Aorta (tissue), 5 donors: ENCODE measurements around the gene GCHFR. TPM values are rescaled to one million over a fixed set of nuclear protein-coding genes. Genes with fewer than 3 reads are reported as not detected.

Experiments
- ATAC-seq: fragments of 200-7000 bp; cut with Tn5 transposase; one replicate; pipeline ENCODE4 v1.9.1; 2022; ENCODE audit warnings: moderate library complexity; ENCODE audit not compliant: low FRiP score
- DNase-seq, 2 donors: peaks; one replicate each; pipeline ENCODE4 v3.0.0-alpha.2; 2020
- H3K27ac ChIP-seq, 2 donors: one replicate each; pipeline ENCODE4 v1.5.1; 2013; ENCODE audit warnings: low read length in 2 of 2, mild to moderate bottlenecking in 2 of 2, moderate library complexity in 2 of 2, control low read depth in 1 of 2, inconsistent platforms in 1 of 2, low read depth in 1 of 2
- H3K27me3 ChIP-seq, 2 donors: one replicate each; pipeline ENCODE4 v1.6.1; 2013; ENCODE audit warnings: control low read depth in 1 of 2, low read length in 1 of 2, mild to moderate bottlenecking in 1 of 2, moderate library complexity in 1 of 2; ENCODE audit not compliant: insufficient read depth in 2 of 2, control insufficient read depth in 1 of 2
- H3K36me3 ChIP-seq, 2 donors: one replicate each; pipeline ENCODE4 v1.6.1; 2013; ENCODE audit warnings: control low read depth in 1 of 2, low read length in 1 of 2, mild to moderate bottlenecking in 1 of 2; ENCODE audit not compliant: insufficient read depth in 2 of 2, control insufficient read depth in 1 of 2
- H3K4me1 ChIP-seq, 2 donors: one replicate each; pipeline ENCODE4 v1.6.1; 2013; ENCODE audit warnings: low read length in 2 of 2, control low read depth in 1 of 2, mild to moderate bottlenecking in 1 of 2, moderate library complexity in 1 of 2; ENCODE audit not compliant: insufficient read depth in 2 of 2, control insufficient read depth in 1 of 2
- H3K4me3 ChIP-seq, 2 donors: one replicate each; pipeline ENCODE4 v1.5.1; 2013; ENCODE audit warnings: low read length in 2 of 2, control low read depth in 1 of 2, mild to moderate bottlenecking in 1 of 2
- H3K9me3 ChIP-seq: one replicate; pipeline ENCODE4 v1.6.1; 2013; ENCODE audit warnings: mild to moderate bottlenecking, low read length; ENCODE audit not compliant: control insufficient read depth
- WGBS, 2 donors: extraction: QIAGEN DNeasy Blood & Tissue Kit; methylation state at CpG; one replicate each; pipeline ENCODE4 v1.1.7; 2013; 5-methylcytosine and 5-hydroxymethylcytosine counted together
- intact Hi-C, 2 donors: fragments of 100-400 bp; cut with DNase I; formaldehyde crosslinking; loops; one replicate each; pipeline versions ENCODE4 v1.14.2 to v1.15.0; 2022
- polyA plus RNA-seq, 2 donors: library from polyadenylated mRNA; stranded (reverse); fragments of 200-250 nt; gene quantifications; one replicate each; pipeline ENCODE4 v1.2.3, GENCODE V29; 2013
- total RNA-seq, 2 donors: library from RNA; stranded (reverse); fragmentation: NEBNext Ultra II Directional; extraction: Animal tissue kit (Norgen Biotek cat#: 25700); gene quantifications; one replicate each; pipeline ENCODE4 v1.2.1, GENCODE V29; 2021
- donor health status: healthy with polysubstance abuse.
- donor health status: Bipolar disorder and iron deficiency.
- donor health status: DM: no; HTN: no; CAD: no.
- donor health status: DM: no; HTN: no; CAD: no.
- donor health status: DM: yes; HTN: yes; CAD: no.

The GCHFR gene
- total and polyA plus RNA-seq, 4 donors, result 4.5 to 48.2 (median 14.3) TPM

DNA sequence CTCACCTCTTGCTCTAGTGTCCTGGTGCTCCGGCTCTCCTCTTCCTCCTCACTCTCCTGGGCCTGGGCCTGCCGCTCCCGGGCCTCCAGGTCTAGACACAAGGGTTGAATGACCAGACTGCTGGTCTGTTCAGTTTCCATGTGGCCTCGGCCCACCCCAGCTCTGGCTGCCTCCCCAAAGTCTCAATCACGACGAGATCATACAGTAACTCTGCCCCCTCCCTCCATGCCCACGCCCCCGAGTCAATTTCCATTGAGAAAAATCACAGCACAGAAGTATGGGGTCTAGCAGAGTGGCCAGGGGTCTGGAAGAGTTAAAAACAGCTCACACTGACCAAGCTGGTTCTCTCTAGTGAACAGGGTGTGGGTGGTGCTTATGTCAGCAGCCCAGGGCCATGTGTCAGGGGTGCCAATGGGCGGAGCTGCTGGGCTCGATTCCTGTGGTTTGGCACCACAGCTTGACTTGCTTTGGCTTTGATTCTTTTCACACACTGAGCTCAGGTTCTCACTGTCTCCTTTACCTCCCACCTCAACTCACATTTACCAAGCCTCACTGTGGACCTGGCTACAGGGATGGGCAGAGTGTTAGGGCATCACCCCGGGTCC lies 12.8 kb downstream of the GCHFR start:
- Histone ChIP-seq H3K9me3 (no peaks in the 10 kb centered on the region), H3K36me3 (peaks cover 0 to 2% of the 10 kb centered on the region in 2 donors), H3K27me3 (no peaks in the 10 kb centered on the region), H3K4me3 (no peak overlapping the region), H3K4me1 (no peaks in the 10 kb centered on the region), H3K27ac (no peak overlapping the region)
- intact Hi-C loops, result no loop called here
- DNase-seq (peak; percentile 68 to 70), ATAC-seq (peak; percentile 39)
- 64% methylated on average over 11 of the region's 11 CpGs for WGBS, 2 donors

- H3K27me3 ChIP-seq, result no peaks in the 10 kb centered on the region
- intact Hi-C loops, result no loop called here
- ATAC-seq (peak; percentile 59), DNase-seq (no peak)
- 71 to 72% methylated on average over 8 of the region's 8 CpGs for WGBS, 2 donors
- no peaks in the 10 kb centered on the region for H3K9me3 ChIP-seq
- H3K27ac ChIP-seq, result no peak overlapping the region
- H3K36me3 ChIP-seq, result peaks cover 0 to 2% of the 10 kb centered on the region in 2 donors
- H3K4me1 ChIP-seq, result no peaks in the 10 kb centered on the region
- no peak overlapping the region for H3K4me3 ChIP-seq
These were observed 18.9 kb downstream of the GCHFR start for GRCh38 chr15:40782609-40783227.

- Histone ChIP-seq H3K4me3 (no peak overlapping the region), H3K4me1 (no peaks in the 10 kb centered on the region), H3K27ac (no peak overlapping the region), H3K36me3 (no peaks in the 10 kb centered on the region), H3K27me3 (no peaks in the 10 kb centered on the region), H3K9me3 (no peaks in the 10 kb centered on the region)
- DNase-seq (no peak), ATAC-seq (no peak)
- 81 to 82% methylated on average over 3 of the region's 3 CpGs for WGBS, 2 donors
- intact Hi-C loops, result no loop called here
These were observed 21.3 kb downstream of the GCHFR start for GRCh38 chr15:40785164-40785563.

DNA sequence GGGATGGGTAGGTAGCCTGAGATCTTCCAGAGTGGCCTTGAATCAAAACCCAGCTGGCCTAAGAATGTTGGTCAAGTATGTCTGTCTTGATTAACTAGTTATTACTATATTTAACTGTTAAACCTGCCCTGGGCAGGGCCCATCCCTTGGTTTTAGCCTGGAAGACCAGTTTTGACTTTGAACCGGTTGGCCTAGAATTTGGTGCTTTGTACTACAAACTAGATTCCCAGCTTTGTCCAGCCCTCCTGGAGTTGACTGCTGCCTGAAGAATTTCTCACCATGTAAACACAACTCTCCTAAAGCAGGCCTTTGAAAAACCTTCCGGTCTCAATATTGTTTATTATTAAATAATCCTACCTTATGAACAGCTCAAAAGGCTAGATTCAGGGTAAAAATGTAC lies 21.9 kb downstream of the GCHFR start:
- intact Hi-C loops, result no loop called here
- ATAC-seq (no peak), DNase-seq (no peak)
- Histone ChIP-seq H3K27ac (no peak overlapping the region), H3K9me3 (no peaks in the 10 kb centered on the region), H3K4me1 (no peaks in the 10 kb centered on the region), H3K27me3 (no peaks in the 10 kb centered on the region), H3K4me3 (no peak overlapping the region), H3K36me3 (no peaks in the 10 kb centered on the region)
- WGBS, 2 donors, result 86 to 91% methylated on average over 2 of the region's 2 CpGs

- Histone ChIP-seq H3K4me1 (no peaks in the 10 kb centered on the region), H3K27ac (no peak overlapping the region), H3K4me3 (no peak overlapping the region), H3K36me3 (no peaks in the 10 kb centered on the region), H3K9me3 (no peaks in the 10 kb centered on the region), H3K27me3 (no peaks in the 10 kb centered on the region)
- intact Hi-C loops, result no loop called here
- DNase-seq (peak; percentile 49 to 70), ATAC-seq (no peak)
- 30 to 31% methylated on average over 4 of the region's 4 CpGs for WGBS, 2 donors
These were observed 23.5 kb downstream of the GCHFR start for GRCh38 chr15:40787344-40787841.

DNA sequence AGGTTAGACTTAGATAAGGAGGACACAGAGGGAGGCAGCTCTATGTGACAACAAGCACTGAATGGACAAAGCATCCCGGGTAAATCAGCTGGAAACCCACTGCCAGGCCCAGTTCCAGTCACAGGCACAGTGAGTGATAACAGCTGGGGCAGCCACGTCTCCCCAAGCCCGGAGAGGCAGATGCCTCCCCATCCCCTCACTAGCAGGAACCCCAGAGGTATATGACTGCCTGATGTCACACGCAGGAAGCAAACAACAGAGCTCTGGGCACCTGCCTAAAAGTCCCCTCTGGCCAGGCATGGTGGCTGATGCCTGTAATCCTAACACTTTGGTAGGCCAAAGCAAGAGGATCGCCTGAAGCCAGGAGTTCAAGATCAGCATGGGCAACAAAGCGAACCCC lies 24.1 kb downstream of the GCHFR start:
- H3K9me3 ChIP-seq, result no peaks in the 10 kb centered on the region
- no peak overlapping the region for H3K4me3 ChIP-seq
- WGBS, 2 donors, result 66 to 72% methylated on average over 6 of the region's 6 CpGs
- H3K27ac ChIP-seq, result no peak overlapping the region
- H3K4me1 ChIP-seq, result no peaks in the 10 kb centered on the region
- DNase-seq (peak; percentile 21 to 55), ATAC-seq (no peak)
- H3K27me3 ChIP-seq, result no peaks in the 10 kb centered on the region
- H3K36me3 ChIP-seq, result no peaks in the 10 kb centered on the region
- intact Hi-C loops, result no loop called here

DNA sequence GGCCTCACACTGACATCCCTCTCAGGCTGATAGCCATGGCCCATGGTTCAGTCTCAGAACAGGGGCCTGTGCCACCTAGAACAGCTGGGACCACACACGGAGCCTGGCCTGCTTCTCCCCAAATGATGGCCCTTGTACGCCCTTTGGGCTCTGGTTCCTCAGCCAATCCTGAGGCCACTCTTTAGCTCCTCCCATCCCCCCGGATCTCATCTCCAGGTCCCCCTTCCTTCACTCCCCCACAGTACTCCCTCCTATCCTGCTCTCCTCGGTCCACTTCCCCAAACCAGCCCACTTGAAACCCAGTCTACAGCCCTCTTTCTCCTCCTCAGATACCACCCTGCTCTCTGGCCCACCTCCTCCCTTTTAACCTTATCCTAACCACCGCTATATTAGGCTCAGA lies 25.3 kb downstream of the GCHFR start:
- WGBS, 2 donors, result 87 to 92% methylated on average over 5 of the region's 5 CpGs
- no peaks in the 10 kb centered on the region for H3K9me3 ChIP-seq
- no peak overlapping the region for H3K27ac ChIP-seq
- DNase-seq (peak; percentile 12 to 48), ATAC-seq (peak; percentile 26)
- H3K27me3 ChIP-seq, result no peaks in the 10 kb centered on the region
- intact Hi-C loops, result no loop called here
- no peaks in the 10 kb centered on the region for H3K36me3 ChIP-seq
- no peak overlapping the region for H3K4me3 ChIP-seq
- H3K4me1 ChIP-seq, result no peaks in the 10 kb centered on the region

DNA sequence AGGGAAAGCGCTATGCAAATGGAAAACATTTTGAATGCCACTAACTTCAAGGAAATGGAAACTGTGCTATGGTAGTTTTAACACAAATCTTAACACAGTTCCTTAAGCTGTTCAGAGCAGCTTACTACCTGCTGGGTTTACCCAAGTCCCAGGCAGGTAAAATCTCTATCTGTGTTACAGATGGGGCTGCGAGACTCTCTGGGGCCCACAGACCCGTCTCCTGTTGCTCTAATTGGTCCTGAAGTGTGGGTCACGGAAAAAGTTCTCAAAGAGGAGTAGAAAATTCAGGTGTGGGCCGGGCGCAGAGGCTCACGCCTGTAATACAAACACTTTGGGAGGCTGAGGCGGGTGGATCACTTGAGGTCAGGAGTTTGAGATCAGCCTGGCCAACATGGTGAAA lies 26.1 kb downstream of the GCHFR start:
- WGBS, 2 donors, result 96 to 98% methylated on average over 8 of the region's 8 CpGs
- intact Hi-C loops, result no loop called here
- ATAC-seq (no peak), DNase-seq (peak; percentile 12 to 49)
- H3K27me3 ChIP-seq, result no peaks in the 10 kb centered on the region
- no peaks in the 10 kb centered on the region for H3K36me3 ChIP-seq
- H3K4me1 ChIP-seq, result no peaks in the 10 kb centered on the region
- no peak overlapping the region for H3K27ac ChIP-seq
- no peaks in the 10 kb centered on the region for H3K9me3 ChIP-seq
- H3K4me3 ChIP-seq, result no peak overlapping the region

GRCh38 chr15:40790718-40791117 lies 26.9 kb downstream of the GCHFR start:
- ATAC-seq (no peak), DNase-seq (peak; percentile 14 to 37)
- Histone ChIP-seq H3K9me3 (no peaks in the 10 kb centered on the region), H3K36me3 (no peaks in the 10 kb centered on the region), H3K27ac (no peak overlapping the region), H3K4me1 (no peaks in the 10 kb centered on the region), H3K27me3 (no peaks in the 10 kb centered on the region), H3K4me3 (no peak overlapping the region)
- WGBS, 2 donors, result 53 to 57% methylated on average over 3 of the region's 3 CpGs
- intact Hi-C loops, result no loop called here
